ENCODE data around the gene RALGAPA1.

GRCh38 chr14:35534208-35534872 is 274.8 kb downstream of the RALGAPA1 start:
- peak; percentile 22 for TF ChIP-seq CTCF (IDR thresholded peaks at IDR 0.05)
- TF ChIP-seq MAX (IDR thresholded peaks at IDR 0.05; ENCODE audit: low read depth): no peak
